ENCODE results near the gene GATD1. TPM values are rescaled to one million over a fixed set of nuclear protein-coding genes. Genes with fewer than 3 reads are reported as not detected.

The GATD1 gene
- total and polyA plus RNA-seq, 10 of the 15 experiments (the other 5 are each of a cell fraction or from before 2014, with no cell fraction given) = 1.2 to 92.6 (median 22.3) TPM

GRCh38 chr11:721247-721740, 56.0 kb downstream of the GATD1 start:
- CTCF ChIA-PET = interaction anchor here (0.7 to 8.6 kb wide), 7 partner anchors 26 to 203 kb away, joined by 4 to 127 read pairs (median 17); partner anchors contain the start of genes DEAF1, LMNTD2 and TMEM80
- in situ Hi-C loops (cut with MboI) (loop anchor here (10.0 kb wide), 1 partner anchor 56 kb away; no protein-coding TSS in a partner anchor), intact Hi-C loops (cut with micrococcal nuclease; ENCODE audit: unreplicated experiment) (loop anchor here (2.0 to 5.0 kb wide), 2 partner anchors 24 to 104 kb away; partner anchors contain the start of gene IRF7)
- POLR2A ChIA-PET = interaction anchor here (0.6 to 8.2 kb wide), 8 partner anchors 14 to 193 kb away, joined by 3 to 72 read pairs (median 4); partner anchors contain the start of genes DEAF1, TALDO1 and TMEM80
- no peaks in the 10 kb centered on the region for H3K36me3 ChIP-seq (ENCODE audit: control insufficient read depth in 2 of 2, insufficient read depth in 2 of 2, low read length in 1 of 2)
- FAIRE-seq = no peak
- H3K27ac ChIP-seq (ENCODE audit: control insufficient read depth, insufficient read depth) = no peak overlapping the region
- peak overlapping the region; percentile 57 for H3K4me3 ChIP-seq
- no peak overlapping the region for H3K9ac ChIP-seq (ENCODE audit: control insufficient read depth, insufficient read depth, low read length)
- no peaks in the 10 kb centered on the region for H3K9me3 ChIP-seq (replicated peaks; ENCODE audit: control insufficient read depth, insufficient read depth, low read length)
- H4K20me1 ChIP-seq (ENCODE audit: control insufficient read depth, insufficient read depth) = no peaks in the 10 kb centered on the region
- RAD21 ChIA-PET (ENCODE audit: unreplicated experiment) = interaction anchor here (0.8 to 6.3 kb wide), 7 partner anchors 15 to 281 kb away, joined by 3 to 112 read pairs (median 6); partner anchors contain the start of genes DEAF1, EPS8L2 and TMEM80
- peak overlapping the region; percentile 84 for H3K4me2 ChIP-seq (ENCODE audit: control insufficient read depth, insufficient read depth)
- H3K4me1 ChIP-seq (ENCODE audit: control insufficient read depth, insufficient read depth, low read length) = peaks cover 12% of the 10 kb centered on the region
- SMC1A ChIA-PET (ENCODE audit: uncharacterized antibody, unreplicated experiment) = interaction anchor here (0.9 to 2.7 kb wide), 5 partner anchors 25 to 61 kb away, joined by 3 to 30 read pairs (median 3); partner anchors contain the start of gene TMEM80
- 10% methylated on average over 21 of the region's 28 CpGs for WGBS (ENCODE audit: insufficient coverage, insufficient replicate concordance, low lambda C conversion rate, missing lambda C conversion rate)
- no TSS peak for BruUV-seq (replicated peaks)
- DNase-seq (ENCODE audit: low read depth, low spot score) = no peak
- 0 out of 2 replicates have a peak overlapping the region, but pooled peaks have one; percentile 23 for H2AFZ ChIP-seq (ENCODE audit: control insufficient read depth, low read depth, low read length)
- 0 out of 4 replicates have a peak, but pooled peaks cover 0 to 3% of the 10 kb centered on the region in 2 experiments for H3K27me3 ChIP-seq (replicated peaks in 1 of 2; ENCODE audit: control insufficient read depth in 2 of 2, insufficient read depth in 2 of 2, low read length in 1 of 2)
- H3K79me2 ChIP-seq (ENCODE audit: control insufficient read depth, insufficient read depth, low read length) = no peaks in the 10 kb centered on the region
- peak; percentile 2; the same call in 2 of the 3 replicates for ATAC-seq
- TF ChIP-seq, protein P1, sequence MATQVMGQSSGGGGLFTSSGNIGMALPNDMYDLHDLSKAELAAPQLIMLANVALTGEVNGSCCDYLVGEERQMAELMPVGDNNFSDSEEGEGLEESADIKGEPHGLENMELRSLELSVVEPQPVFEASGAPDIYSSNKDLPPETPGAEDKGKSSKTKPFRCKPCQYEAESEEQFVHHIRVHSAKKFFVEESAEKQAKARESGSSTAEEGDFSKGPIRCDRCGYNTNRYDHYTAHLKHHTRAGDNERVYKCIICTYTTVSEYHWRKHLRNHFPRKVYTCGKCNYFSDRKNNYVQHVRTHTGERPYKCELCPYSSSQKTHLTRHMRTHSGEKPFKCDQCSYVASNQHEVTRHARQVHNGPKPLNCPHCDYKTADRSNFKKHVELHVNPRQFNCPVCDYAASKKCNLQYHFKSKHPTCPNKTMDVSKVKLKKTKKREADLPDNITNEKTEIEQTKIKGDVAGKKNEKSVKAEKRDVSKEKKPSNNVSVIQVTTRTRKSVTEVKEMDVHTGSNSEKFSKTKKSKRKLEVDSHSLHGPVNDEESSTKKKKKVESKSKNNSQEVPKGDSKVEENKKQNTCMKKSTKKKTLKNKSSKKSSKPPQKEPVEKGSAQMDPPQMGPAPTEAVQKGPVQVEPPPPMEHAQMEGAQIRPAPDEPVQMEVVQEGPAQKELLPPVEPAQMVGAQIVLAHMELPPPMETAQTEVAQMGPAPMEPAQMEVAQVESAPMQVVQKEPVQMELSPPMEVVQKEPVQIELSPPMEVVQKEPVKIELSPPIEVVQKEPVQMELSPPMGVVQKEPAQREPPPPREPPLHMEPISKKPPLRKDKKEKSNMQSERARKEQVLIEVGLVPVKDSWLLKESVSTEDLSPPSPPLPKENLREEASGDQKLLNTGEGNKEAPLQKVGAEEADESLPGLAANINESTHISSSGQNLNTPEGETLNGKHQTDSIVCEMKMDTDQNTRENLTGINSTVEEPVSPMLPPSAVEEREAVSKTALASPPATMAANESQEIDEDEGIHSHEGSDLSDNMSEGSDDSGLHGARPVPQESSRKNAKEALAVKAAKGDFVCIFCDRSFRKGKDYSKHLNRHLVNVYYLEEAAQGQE (IDR thresholded peaks at IDR 0.05; ENCODE audit: low read depth, low read length) = no peak
- TF ChIP-seq, protein P2, sequence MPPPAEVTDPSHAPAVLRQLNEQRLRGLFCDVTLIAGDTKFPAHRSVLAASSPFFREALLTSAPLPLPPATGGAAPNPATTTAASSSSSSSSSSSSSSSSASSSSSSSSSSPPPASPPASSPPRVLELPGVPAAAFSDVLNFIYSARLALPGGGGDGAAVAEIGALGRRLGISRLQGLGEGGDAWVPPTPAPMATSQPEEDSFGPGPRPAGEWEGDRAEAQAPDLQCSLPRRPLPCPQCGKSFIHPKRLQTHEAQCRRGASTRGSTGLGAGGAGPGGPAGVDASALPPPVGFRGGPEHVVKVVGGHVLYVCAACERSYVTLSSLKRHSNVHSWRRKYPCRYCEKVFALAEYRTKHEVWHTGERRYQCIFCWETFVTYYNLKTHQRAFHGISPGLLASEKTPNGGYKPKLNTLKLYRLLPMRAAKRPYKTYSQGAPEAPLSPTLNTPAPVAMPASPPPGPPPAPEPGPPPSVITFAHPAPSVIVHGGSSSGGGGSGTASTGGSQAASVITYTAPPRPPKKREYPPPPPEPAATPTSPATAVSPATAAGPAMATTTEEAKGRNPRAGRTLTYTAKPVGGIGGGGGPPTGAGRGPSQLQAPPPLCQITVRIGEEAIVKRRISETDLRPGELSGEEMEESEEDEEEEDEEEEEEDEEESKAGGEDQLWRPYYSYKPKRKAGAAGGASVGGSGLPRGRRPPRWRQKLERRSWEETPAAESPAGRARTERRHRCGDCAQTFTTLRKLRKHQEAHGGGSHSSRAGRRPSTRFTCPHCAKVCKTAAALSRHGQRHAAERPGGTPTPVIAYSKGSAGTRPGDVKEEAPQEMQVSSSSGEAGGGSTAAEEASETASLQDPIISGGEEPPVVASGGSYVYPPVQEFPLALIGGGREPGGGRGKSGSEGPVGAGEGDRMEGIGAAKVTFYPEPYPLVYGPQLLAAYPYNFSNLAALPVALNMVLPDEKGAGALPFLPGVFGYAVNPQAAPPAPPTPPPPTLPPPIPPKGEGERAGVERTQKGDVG (CRISPR knock-in tag; IDR thresholded peaks at IDR 0.05) = no peak
- TF ChIP-seq SIN3A (IDR thresholded peaks at IDR 0.05; ENCODE audit: low read depth, low read length) (no peak), NR2C1 (IDR thresholded peaks at IDR 0.05) (peak; percentile 35), ESRRA (IDR thresholded peaks at IDR 0.05; ENCODE audit: low read length) (no peak), GATAD2B (conservative IDR thresholded peaks at IDR 0.05; ENCODE audit: low read depth) (0 out of 2 replicates have a peak, but pooled peaks have one; percentile 17), ASH2L (IDR thresholded peaks at IDR 0.05; ENCODE audit: borderline replicate concordance, low read depth) (no peak), RAD21 (IDR thresholded peaks at IDR 0.05; ENCODE audit: insufficient read depth, low read depth, low read length) (no peak), DPF2 (IDR thresholded peaks at IDR 0.05) (0 out of 2 replicates have a peak, but pooled peaks have one; percentile 32), PAX5 (IDR thresholded peaks at IDR 0.05; ENCODE audit: borderline replicate concordance, low read depth, low read length) (no peak), NR2F1 (conservative IDR thresholded peaks at IDR 0.05) (peak; percentile 84), YBX1 (IDR thresholded peaks at IDR 0.05) (no peak), TCF12 (IDR thresholded peaks at IDR 0.05; ENCODE audit: low read depth, low read length) (peak; percentile 76)
- TF ChIP-seq, protein P3, sequence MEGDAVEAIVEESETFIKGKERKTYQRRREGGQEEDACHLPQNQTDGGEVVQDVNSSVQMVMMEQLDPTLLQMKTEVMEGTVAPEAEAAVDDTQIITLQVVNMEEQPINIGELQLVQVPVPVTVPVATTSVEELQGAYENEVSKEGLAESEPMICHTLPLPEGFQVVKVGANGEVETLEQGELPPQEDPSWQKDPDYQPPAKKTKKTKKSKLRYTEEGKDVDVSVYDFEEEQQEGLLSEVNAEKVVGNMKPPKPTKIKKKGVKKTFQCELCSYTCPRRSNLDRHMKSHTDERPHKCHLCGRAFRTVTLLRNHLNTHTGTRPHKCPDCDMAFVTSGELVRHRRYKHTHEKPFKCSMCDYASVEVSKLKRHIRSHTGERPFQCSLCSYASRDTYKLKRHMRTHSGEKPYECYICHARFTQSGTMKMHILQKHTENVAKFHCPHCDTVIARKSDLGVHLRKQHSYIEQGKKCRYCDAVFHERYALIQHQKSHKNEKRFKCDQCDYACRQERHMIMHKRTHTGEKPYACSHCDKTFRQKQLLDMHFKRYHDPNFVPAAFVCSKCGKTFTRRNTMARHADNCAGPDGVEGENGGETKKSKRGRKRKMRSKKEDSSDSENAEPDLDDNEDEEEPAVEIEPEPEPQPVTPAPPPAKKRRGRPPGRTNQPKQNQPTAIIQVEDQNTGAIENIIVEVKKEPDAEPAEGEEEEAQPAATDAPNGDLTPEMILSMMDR (IDR thresholded peaks at IDR 0.05 in 2 of 3, conservative IDR thresholded peaks at IDR 0.05 in 1 of 3; ENCODE audit: control insufficient read depth in 2 of 3, extremely low read depth in 1 of 3, insufficient read depth in 1 of 3, low read depth in 3 of 3, low read length in 3 of 3) = no peak

All from GM12878 (cell line).